Naive thymus-derived CD4-positive, alpha-beta T cell (primary cell): ENCODE results near the gene HNRNPU. TPM values are rescaled to one million over a fixed set of nuclear protein-coding genes. Genes with fewer than 3 reads are reported as not detected.
"Not testable (repeated sequence)": the region's sequence is repeated elsewhere in the genome, so short reads cannot be mapped to it uniquely, and the experiment has no call there.

ENCODE experiments used
- ATAC-seq: fragments of 150-1000 bp; cut with Tn5 transposase; 2 replicates; pipeline ENCODE4 v1.10.0; 2021; ENCODE audit warnings: mild to moderate bottlenecking, moderate library complexity
- CTCF ChIA-PET: fragments of 350-600 bp; sonication (Branson Sonifier 250); formaldehyde crosslinking; loops from one replicate; lab custom pipeline; 2021; ENCODE audit warnings: antibody characterized with exemption; lab: Charles Lee
- POLR2A ChIA-PET: fragments of 350-600 bp; sonication (Branson Sonifier 250); formaldehyde crosslinking; loops from one replicate; lab custom pipeline; 2021; ENCODE audit warnings: antibody characterized with exemption, inconsistent platforms; lab: Charles Lee
- DNase-seq, 9 donors: peaks; one replicate each; pipeline versions ENCODE4 v3.0.0 to v3.0.0-alpha.2; 2020 to 2022; ENCODE audit warnings: mixed read lengths in 1 of 9
- H3K27ac ChIP-seq: one replicate; pipeline ENCODE4 v1.7.0; 2013; ENCODE audit warnings: mild to moderate bottlenecking, low read depth, low read length, moderate library complexity
- H3K27me3 ChIP-seq, 2 donors: one replicate each; pipeline ENCODE4 v1.7.0; 2013; ENCODE audit warnings: low read length in 2 of 2, mild to moderate bottlenecking in 2 of 2, moderate library complexity in 2 of 2; ENCODE audit not compliant: control insufficient read depth in 2 of 2, insufficient read depth in 2 of 2
- H3K36me3 ChIP-seq, 3 experiments: 1 replicate in 2 of 3; 2 replicates in 1 of 3; pipeline ENCODE4 v1.7.0; 2013; ENCODE audit warnings: low read length in 3 of 3, mild to moderate bottlenecking in 3 of 3, moderate library complexity in 1 of 3; ENCODE audit not compliant: insufficient read depth in 3 of 3, control insufficient read depth in 2 of 3
- H3K4me1 ChIP-seq, 2 donors: one replicate each; pipeline ENCODE4 v1.7.0; 2013; ENCODE audit warnings: low read length in 2 of 2, mild to moderate bottlenecking in 2 of 2, moderate library complexity in 1 of 2; ENCODE audit not compliant: control insufficient read depth in 2 of 2, insufficient read depth in 2 of 2
- H3K4me3 ChIP-seq: 2 replicates; pipeline ENCODE4 v1.7.0; 2013; ENCODE audit warnings: mild to moderate bottlenecking, low read length
- H3K9me3 ChIP-seq, 3 experiments: 1 replicate in 2 of 3; 2 replicates in 1 of 3; pipeline ENCODE4 v1.7.0; 2013; ENCODE audit warnings: low read length in 3 of 3; ENCODE audit not compliant: control insufficient read depth in 2 of 3
- H3K27ac Mint-ChIP-seq, 9 donors: one replicate each; pipeline ENCODE4 v1.8.0; 2020 to 2022; ENCODE audit warnings: mixed read lengths in 9 of 9, mild to moderate bottlenecking in 8 of 9, moderate library complexity in 5 of 9, inconsistent platforms in 2 of 9
- H3K27me3 Mint-ChIP-seq, 5 donors: one replicate each; pipeline ENCODE4 v1.8.0; 2021 to 2022; ENCODE audit warnings: mixed read lengths in 5 of 5, mild to moderate bottlenecking in 1 of 5
- H3K36me3 Mint-ChIP-seq, 5 donors: one replicate each; pipeline ENCODE4 v1.8.0; 2020 to 2022; ENCODE audit warnings: mixed read lengths in 5 of 5, mild to moderate bottlenecking in 3 of 5, inconsistent platforms in 1 of 5
- H3K4me1 Mint-ChIP-seq, 7 donors: one replicate each; pipeline ENCODE4 v1.8.0; 2020 to 2022; ENCODE audit warnings: mixed read lengths in 7 of 7, mild to moderate bottlenecking in 3 of 7, inconsistent platforms in 1 of 7
- H3K4me3 Mint-ChIP-seq, 10 donors: one replicate each; pipeline ENCODE4 v1.8.0; 2020 to 2022; ENCODE audit warnings: mild to moderate bottlenecking in 10 of 10, mixed read lengths in 10 of 10, moderate library complexity in 6 of 10, inconsistent platforms in 2 of 10
- H3K9me3 Mint-ChIP-seq, 11 donors: one replicate each; pipeline ENCODE4 v1.8.0; 2020 to 2022; ENCODE audit warnings: mixed read lengths in 11 of 11, mild to moderate bottlenecking in 4 of 11, inconsistent platforms in 1 of 11, moderate library complexity in 1 of 11
- intact Hi-C, 2 donors: fragments of 100-400 bp; cut with micrococcal nuclease; formaldehyde crosslinking; loops; one replicate each; pipeline ENCODE4 v1.15.1; 2023
- polyA plus RNA-seq, 2 donors: library from polyadenylated mRNA; unstranded; fragments of 300-500 nt; fragmentation: Illumina TruSeq; gene quantifications; one replicate each; pipeline ENCODE4 v1.2.3, GENCODE V29; 2021
- total RNA-seq, 6 experiments: library from RNA in 5 of 6; stranded (reverse) in 5 of 6; gene quantifications; 1 replicate in 5 of 6; 2 replicates in 1 of 6; pipeline ENCODE4 v1.2.3 and lab custom pipeline; 2021 to 2026

Gene HNRNPU
- total and polyA plus RNA-seq, 7 experiments from 2014 or later, result 282 to 509 (median 428) TPM

- peak; percentile 84 for ATAC-seq
- H3K9me3 ChIP-seq, result no peaks in the 10 kb centered on the region
- Mint-ChIP-seq H3K4me1 (peaks cover 34 to 55% (median 48%) of the 10 kb centered on the region in 7 donors), H3K27me3 (no peaks in the 10 kb centered on the region), H3K4me3 (peak within 1 kb of the TSS; percentile 85 to 100 (median 97)), H3K27ac (peak within 1 kb of the TSS; percentile 99 to 100 (median 100)), H3K36me3 (peaks cover 0 to 28% (median 17%) of the 10 kb centered on the region in 5 donors), H3K9me3 (peaks cover 0 to 12% (median 0%) of the 10 kb centered on the region in 11 donors)
- no peaks in the 10 kb centered on the region for H3K27me3 ChIP-seq
- POLR2A ChIA-PET, result interaction anchor here (0.6 to 29.6 kb wide), 22 partner anchors 22 to 788 kb away, joined by 3 to 1419 read pairs (median 6); partner anchors contain the start of genes ADSS2, CATSPERE, DESI2 and HNRNPU
- intact Hi-C loops, result loop anchor here (1.0 to 10.0 kb wide), 12 partner anchors 17 to 1731 kb away; partner anchors contain the start of genes CEP170 (in 2 of the 2), HNRNPU (in 2 of the 2), CNST (in 1 of the 2) and SDCCAG8 (in 1 of the 2)
- peaks cover 17 to 27% of the 10 kb centered on the region in 2 donors for H3K4me1 ChIP-seq
- peak; percentile 84 to 97 (median 93) for DNase-seq
- peaks cover 0 to 13% (median 2%) of the 10 kb centered on the region in 3 experiments for H3K36me3 ChIP-seq
- peak within 1 kb of the TSS; percentile 96 for H3K27ac ChIP-seq
- peak within 1 kb of the TSS; percentile 87 for H3K4me3 ChIP-seq
- CTCF ChIA-PET, result interaction anchor here (1.0 to 8.1 kb wide), 6 partner anchors 11 to 207 kb away, joined by 3 to 83 read pairs (median 8); partner anchors contain the start of gene HNRNPU
Observed at GRCh38 chr1:244835276-244836134, 28.8 kb downstream of the HNRNPU start, which contains the start of gene COX20. Gene COX20, plus strand, starts transcription at chr1:244835658. Its CDS starts 57 bp downstream, at chr1:244835715.

GRCh38 chr1:244834543-244835275, 29.6 kb downstream of the HNRNPU start:
- CTCF ChIA-PET, result interaction anchor here (0.7 to 8.1 kb wide), 6 partner anchors 10 to 208 kb away, joined by 3 to 83 read pairs (median 6); partner anchors contain the start of gene HNRNPU
- Mint-ChIP-seq H3K9me3 (peaks cover 0 to 12% (median 0%) of the 10 kb centered on the region in 11 donors), H3K27ac (peak overlapping the region; percentile 99 to 100 (median 100)), H3K4me3 (peak overlapping the region; percentile 85 to 100 (median 97)), H3K27me3 (no peaks in the 10 kb centered on the region), H3K36me3 (peaks cover 0 to 23% (median 16%) of the 10 kb centered on the region in 5 donors), H3K4me1 (peaks cover 30 to 47% (median 41%) of the 10 kb centered on the region in 7 donors)
- peaks cover 17 to 27% of the 10 kb centered on the region in 2 donors for H3K4me1 ChIP-seq
- H3K9me3 ChIP-seq, result no peaks in the 10 kb centered on the region
- H3K36me3 ChIP-seq, result peaks cover 0 to 9% (median 0%) of the 10 kb centered on the region in 3 experiments
- DNase-seq, result peak in 6 of 9 donors; percentile 92 to 95 (median 94)
- H3K27me3 ChIP-seq, result no peaks in the 10 kb centered on the region
- ATAC-seq, result peak; percentile 82
- intact Hi-C loops, result loop anchor here (1.0 to 10.0 kb wide), 14 partner anchors 30 to 1732 kb away; partner anchors contain the start of genes CEP170 (in 2 of the 2), CNST (in 2 of the 2), HNRNPU (in 2 of the 2) and TFB2M (in 2 of the 2)
- H3K4me3 ChIP-seq, result peak overlapping the region; percentile 87
- POLR2A ChIA-PET, result interaction anchor here (0.7 to 29.6 kb wide), 26 partner anchors 9 to 1578 kb away, joined by 3 to 1419 read pairs (median 4); partner anchors contain the start of genes ADSS2, AKT3, CATSPERE and DESI2
- peak overlapping the region; percentile 96 for H3K27ac ChIP-seq

GRCh38 chr1:244833734-244834542, 30.4 kb downstream of the HNRNPU start:
- Mint-ChIP-seq H3K9me3 (peaks cover 0 to 11% (median 0%) of the 10 kb centered on the region in 11 donors), H3K27ac (peak overlapping the region; percentile 99 to 100 (median 100)), H3K27me3 (no peaks in the 10 kb centered on the region), H3K36me3 (peaks cover 0 to 17% (median 12%) of the 10 kb centered on the region in 5 donors), H3K4me3 (peak overlapping the region; percentile 85 to 100 (median 97)), H3K4me1 (peaks cover 29 to 39% (median 34%) of the 10 kb centered on the region in 7 donors)
- H3K9me3 ChIP-seq, result no peaks in the 10 kb centered on the region
- no peaks in the 10 kb centered on the region for H3K27me3 ChIP-seq
- peak overlapping the region; percentile 87 for H3K4me3 ChIP-seq
- intact Hi-C loops, result loop anchor here (1.0 to 10.0 kb wide), 7 partner anchors 33 to 1732 kb away; partner anchors contain the start of genes CATSPERE (in 1 of the 2), CEP170 (in 1 of the 2), CNST (in 1 of the 2) and SDCCAG8 (in 1 of the 2)
- peak overlapping the region; percentile 96 for H3K27ac ChIP-seq
- peaks cover 0 to 4% (median 0%) of the 10 kb centered on the region in 3 experiments for H3K36me3 ChIP-seq
- DNase-seq, result peak; percentile 22 to 69 (median 57)
- CTCF ChIA-PET, result interaction anchor here (0.7 to 8.1 kb wide), 6 partner anchors 9 to 209 kb away, joined by 3 to 83 read pairs (median 6); partner anchors contain the start of gene HNRNPU
- H3K4me1 ChIP-seq, result peaks cover 17 to 27% of the 10 kb centered on the region in 2 donors
- ATAC-seq, result peak; percentile 28
- POLR2A ChIA-PET, result interaction anchor here (0.7 to 29.6 kb wide), 27 partner anchors 8 to 1578 kb away, joined by 3 to 1419 read pairs (median 4); partner anchors contain the start of genes ADSS2, AKT3, CATSPERE and DESI2

GRCh38 chr1:244833260-244833659, 31.1 kb downstream of the HNRNPU start:
- Mint-ChIP-seq H3K4me1 (peaks cover 22 to 32% (median 28%) of the 10 kb centered on the region in 7 donors), H3K36me3 (peaks cover 0 to 12% (median 8%) of the 10 kb centered on the region in 5 donors), H3K27ac (peak overlapping the region in 7 of 9 donors; percentile 99 to 100 (median 100)), H3K4me3 (peak overlapping the region in 6 of 10 donors; percentile 85 to 100 (median 93))
- H3K4me3 ChIP-seq, ATAC-seq, H3K27me3 ChIP-seq, DNase-seq, H3K36me3 ChIP-seq, H3K9me3 ChIP-seq, H3K9me3 Mint-ChIP-seq, H3K27me3 Mint-ChIP-seq: not testable (repeated sequence)
- ChIA-PET POLR2A (interaction anchor here (0.8 to 29.6 kb wide), 12 partner anchors 24 to 381 kb away, joined by 3 to 1419 read pairs (median 19); partner anchors contain the start of genes ADSS2, CATSPERE, DESI2 and HNRNPU), CTCF (interaction anchor here (3.4 to 8.1 kb wide), 2 partner anchors 29 to 209 kb away, joined by 13 to 83 read pairs; partner anchors contain the start of gene HNRNPU)
- H3K4me1 ChIP-seq, result peaks cover 17 to 27% of the 10 kb centered on the region in 2 donors
- H3K27ac ChIP-seq, result peak overlapping the region; percentile 96
- intact Hi-C loops, result loop anchor here (1.0 to 10.0 kb wide), 4 partner anchors 32 to 1578 kb away; partner anchors contain the start of genes CEP170 (in 1 of the 2) and SDCCAG8 (in 1 of the 2)

DNA sequence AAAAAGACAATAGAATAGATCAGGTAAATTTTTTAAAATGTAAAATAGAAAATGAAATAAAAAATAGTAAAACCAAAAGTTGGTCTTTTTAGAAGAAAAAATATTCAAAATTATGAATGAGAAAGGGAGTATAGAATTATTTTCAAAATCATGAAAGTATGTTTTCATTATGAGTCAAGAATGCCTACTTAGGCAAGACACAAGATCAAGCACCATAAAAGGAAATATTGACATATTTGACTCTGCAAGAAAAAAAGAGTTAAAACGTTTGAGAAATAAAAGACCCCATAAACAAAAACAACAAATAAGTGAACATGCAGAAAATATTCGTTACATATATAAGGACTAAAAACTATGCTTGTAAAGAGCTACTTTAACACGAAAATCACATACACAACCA, 33.7 kb downstream of the HNRNPU start:
- H3K27me3 Mint-ChIP-seq, result peaks cover 0 to 4% (median 0%) of the 10 kb centered on the region in 5 donors
- POLR2A ChIA-PET, result interaction anchor here (29.6 kb wide), 1 partner anchor 27 kb away, joined by 1419 read pairs; the partner anchor contains the start of gene HNRNPU

More for the DNA sequence above, 33.7 kb downstream of the HNRNPU start:
- H3K4me3 ChIP-seq, result no peak overlapping the region
- CTCF ChIA-PET, result no interaction called here
- intact Hi-C loops, result loop anchor here (5.0 to 10.0 kb wide), 3 partner anchors 506 to 1576 kb away; partner anchors contain the start of genes CEP170 (in 1 of the 2) and SDCCAG8 (in 1 of the 2)
- peaks cover 0 to 4% (median 0%) of the 10 kb centered on the region in 3 experiments for H3K36me3 ChIP-seq
- no peak overlapping the region for H3K27ac Mint-ChIP-seq
- H3K9me3 Mint-ChIP-seq, result no peaks in the 10 kb centered on the region
- ATAC-seq (no peak), DNase-seq (no peak)
- H3K36me3 Mint-ChIP-seq, result no peaks in the 10 kb centered on the region
- H3K4me1 ChIP-seq, result peaks cover 0 to 7% of the 10 kb centered on the region in 2 donors
- no peak overlapping the region for H3K27ac ChIP-seq
- no peaks in the 10 kb centered on the region for H3K27me3 ChIP-seq
- no peaks in the 10 kb centered on the region for H3K9me3 ChIP-seq
- H3K4me3 Mint-ChIP-seq, result no peak overlapping the region
- H3K4me1 Mint-ChIP-seq, result peaks cover 4 to 8% (median 5%) of the 10 kb centered on the region in 7 donors
